HG03103 (cell line): Measurements from ENCODE around the gene ARRDC4.
"Not testable (repeated sequence)": the region's sequence is repeated elsewhere in the genome, so short reads cannot be mapped to it uniquely, and the experiment has no call there.

ENCODE experiments used
- ATAC-seq: cut with Tn5 transposase; IDR thresholded peaks from one replicate; pipeline ENCODE4 v1.9.1; 2021; ENCODE audit warnings: low read depth; ENCODE audit not compliant: unreplicated experiment

Gene ARRDC4

GRCh38 chr15:97963779-97964178, 3.3 kb downstream of the ARRDC4 start:
- no peak for ATAC-seq

GRCh38 chr15:97966246-97966645, 5.7 kb downstream of the ARRDC4 start:
- ATAC-seq: no peak

GRCh38 chr15:97966924-97967620, 6.6 kb downstream of the ARRDC4 start:
- no peak for ATAC-seq

- ATAC-seq: no peak
Measured at GRCh38 chr15:97967881-97968280, 7.4 kb downstream of the ARRDC4 start.

- ATAC-seq: no peak
Measured at GRCh38 chr15:97968380-97968779, 7.9 kb downstream of the ARRDC4 start.

GRCh38 chr15:97972366-97972765, 11.9 kb downstream of the ARRDC4 start:
- no peak for ATAC-seq

- no peak for ATAC-seq
Measured at GRCh38 chr15:97976129-97976528, 15.6 kb downstream of the ARRDC4 start.

GRCh38 chr15:97976766-97977503, 16.4 kb downstream of the ARRDC4 start:
- ATAC-seq: no peak

- no peak for ATAC-seq
Measured at GRCh38 chr15:97977734-97978133, 17.2 kb downstream of the ARRDC4 start.

- no peak for ATAC-seq
Measured at GRCh38 chr15:97978401-97979139, 18.1 kb downstream of the ARRDC4 start.

- no peak for ATAC-seq
Measured at GRCh38 chr15:97979140-97979520, 18.6 kb downstream of the ARRDC4 start.

GRCh38 chr15:97981058-97981457, 20.6 kb downstream of the ARRDC4 start:
- no peak for ATAC-seq

GRCh38 chr15:97981758-97982157, 21.3 kb downstream of the ARRDC4 start:
- no peak for ATAC-seq

GRCh38 chr15:97984157-97984556, 23.7 kb downstream of the ARRDC4 start:
- ATAC-seq: no peak

GRCh38 chr15:97985979-97986378, 25.5 kb downstream of the ARRDC4 start:
- not testable (repeated sequence) for ATAC-seq

GRCh38 chr15:97986781-97987180, 26.3 kb downstream of the ARRDC4 start:
- ATAC-seq: no peak

- no peak for ATAC-seq
Measured at GRCh38 chr15:97989299-97989698, 28.8 kb downstream of the ARRDC4 start.

- ATAC-seq: no peak
Measured at GRCh38 chr15:97991972-97992541, 31.6 kb downstream of the ARRDC4 start.

GRCh38 chr15:97992823-97993222, 32.3 kb downstream of the ARRDC4 start:
- ATAC-seq: no peak

GRCh38 chr15:97993310-97993738, 32.8 kb downstream of the ARRDC4 start:
- ATAC-seq: no peak

GRCh38 chr15:97994236-97994635, 33.7 kb downstream of the ARRDC4 start:
- ATAC-seq: no peak
